GM12878 (cell line): Measurements from ENCODE around the gene SBF2. TPM values are rescaled to one million over a fixed set of nuclear protein-coding genes. Genes with fewer than 3 reads are reported as not detected.
"Not testable (repeated sequence)": the region's sequence is repeated elsewhere in the genome, so short reads cannot be mapped to it uniquely, and the experiment has no call there.

Source experiments
- ATAC-seq: fragments of 200-7000 bp; cut with Tn5 transposase; 3 replicates; pipeline ENCODE4 v1.9.1; 2020; ENCODE audit warnings: mild to moderate bottlenecking, moderate library complexity
- BruUV-seq: library from RNA; stranded (reverse); fragments of 400-500 nt; replicated peaks from 2 replicates; lab custom pipeline; 2021; lab: Mats Ljungman, UMichigan
- CTCF ChIA-PET: fragments of 300-600 bp; sonication (Branson Sonifier 250); formaldehyde crosslinking; extraction: SDS; loops from one replicate; lab custom pipeline; 2021; ENCODE audit warnings: inconsistent platforms; lab: Yijun Ruan, JAX
- POLR2A ChIA-PET: fragments of 350-600 bp; formaldehyde crosslinking; extraction: SDS; loops from one replicate; lab custom pipeline; 2021; ENCODE audit warnings: inconsistent platforms; lab: Charles Lee
- RAD21 ChIA-PET: fragments of 300-600 bp; sonication (Branson Sonifier 250); formaldehyde crosslinking; loops from one replicate; lab custom pipeline; 2023; ENCODE audit warnings: antibody characterized with exemption; ENCODE audit not compliant: unreplicated experiment; lab: Charles Lee
- SMC1A ChIA-PET: fragments of 300-600 bp; sonication (Branson Sonifier 250); formaldehyde crosslinking; loops from one replicate; lab custom pipeline; 2023; ENCODE audit not compliant: unreplicated experiment, uncharacterized antibody; lab: Charles Lee
- DNase-seq: peaks from one replicate; pipeline ENCODE4 v3.0.0-alpha.2; 2011; ENCODE audit warnings: low read depth, low spot score
- FAIRE-seq: peaks from 3 replicates; lab custom pipeline; 2011; peaks lifted over from hg19 to GRCh38; lab: Jason Lieb, UNC
- H2AFZ ChIP-seq: 2 replicates; pipeline ENCODE4 v1.6.0; 2011; ENCODE audit warnings: low read depth, low read length, control low read depth; ENCODE audit not compliant: control insufficient read depth
- H3K27ac ChIP-seq: 2 replicates; pipeline ENCODE4 v1.5.1; 2011; ENCODE audit warnings: control low read depth; ENCODE audit not compliant: control insufficient read depth, insufficient read depth
- H3K27me3 ChIP-seq, 2 experiments: replicated peaks in 1 of 2; 2 replicates each; pipeline versions ENCODE4 v1.6.0 to v1.6.1; 2011; ENCODE audit warnings: low read length in 1 of 2; ENCODE audit not compliant: control insufficient read depth in 2 of 2, insufficient read depth in 2 of 2
- H3K36me3 ChIP-seq, 2 experiments: 2 replicates each; pipeline ENCODE4 v1.5.1; 2011; ENCODE audit warnings: low read length in 1 of 2; ENCODE audit not compliant: control insufficient read depth in 2 of 2, insufficient read depth in 2 of 2
- H3K4me1 ChIP-seq: 2 replicates; pipeline ENCODE4 v1.6.1; 2011; ENCODE audit warnings: mild to moderate bottlenecking, low read length, moderate library complexity, mixed read lengths; ENCODE audit not compliant: control insufficient read depth, insufficient read depth
- H3K4me2 ChIP-seq: 2 replicates; pipeline ENCODE4 v1.6.0; 2011; ENCODE audit warnings: control low read depth; ENCODE audit not compliant: control insufficient read depth, insufficient read depth
- H3K4me3 ChIP-seq: fragments of 200-600 bp; sonication (generic); 2 replicates; pipeline ENCODE4 v1.5.1; 2016
- H3K79me2 ChIP-seq: 2 replicates; pipeline ENCODE4 v1.6.0; 2011; ENCODE audit warnings: low read length; ENCODE audit not compliant: control insufficient read depth, insufficient read depth
- H3K9ac ChIP-seq: 2 replicates; pipeline ENCODE4 v1.8.0; 2011; ENCODE audit warnings: low read length, control low read depth, mixed read lengths; ENCODE audit not compliant: control insufficient read depth, insufficient read depth
- H3K9me3 ChIP-seq: replicated peaks from 3 replicates; pipeline ENCODE4 v1.5.1; 2011; ENCODE audit warnings: mild to moderate bottlenecking, low read length; ENCODE audit not compliant: control insufficient read depth, insufficient read depth
- H4K20me1 ChIP-seq: 2 replicates; pipeline ENCODE4 v1.6.0; 2011; ENCODE audit not compliant: control insufficient read depth, insufficient read depth
- CBFB ChIP-seq: IDR thresholded peaks from 2 replicates; pipeline ENCODE4 v1.6.1; 2016; ENCODE audit warnings: antibody characterized with exemption, low read depth
- CBX3 ChIP-seq: fragments of 200-600 bp; sonication (generic); IDR thresholded peaks from 2 replicates; pipeline ENCODE4 v1.6.1; 2016; ENCODE audit warnings: low read depth, borderline replicate concordance
- CBX5 ChIP-seq: sonication (generic); IDR thresholded peaks from 2 replicates; pipeline ENCODE4 v1.6.1; 2016; ENCODE audit warnings: low read depth, moderate library complexity, mild to moderate bottlenecking, inconsistent platforms
- CREB1 ChIP-seq: IDR thresholded peaks from 2 replicates; pipeline ENCODE4 v1.6.1; 2012; ENCODE audit warnings: low read depth, mild to moderate bottlenecking, inconsistent platforms
- FOXK2 ChIP-seq: fragments of 450-650 bp; IDR thresholded peaks from 2 replicates; pipeline ENCODE4 v1.6.1; 2017; ENCODE audit warnings: mild to moderate bottlenecking, moderate library complexity
- HDGF ChIP-seq: fragments of 450-650 bp; IDR thresholded peaks from 2 replicates; pipeline ENCODE4 v1.6.1; 2016; ENCODE audit warnings: antibody characterized with exemption
- SMC3 ChIP-seq: IDR thresholded peaks from 2 replicates; pipeline ENCODE4 v1.6.1; 2011; ENCODE audit warnings: low read length, improper control_type of control experiment, borderline replicate concordance
- YY1 ChIP-seq: IDR thresholded peaks from 2 replicates; pipeline ENCODE4 v1.6.1; 2011; ENCODE audit warnings: low read depth, mild to moderate bottlenecking, low read length
- WGBS: methylation state at CpG from one replicate; pipeline ENCODE4 v1.1.6; 2016; ENCODE audit warnings: low lambda C conversion rate; ENCODE audit not compliant: insufficient replicate concordance, insufficient coverage; ENCODE audit errors: missing lambda C conversion rate; 5-methylcytosine and 5-hydroxymethylcytosine counted together
- in situ Hi-C: fragments of 300-500 bp; cut with MboI; formaldehyde crosslinking; loops from 9 replicates; pipeline ENCODE4 v1.14.3; 2018; ENCODE audit warnings: mixed read lengths
- intact Hi-C: fragments of 100-400 bp; cut with micrococcal nuclease; formaldehyde crosslinking; loops from one replicate; pipeline ENCODE4 v1.14.2; 2022; ENCODE audit not compliant: unreplicated experiment
- polyA plus RNA-seq, 11 experiments: library from polyadenylated mRNA; depleted of rRNA in 4 of 11; unstranded in 6 of 11; stranded (reverse) in 5 of 11; fragments of >200 nt; fragmentation: Nextera tagmentation in 4 of 11; fragmentation: Illumina TruSeq in 1 of 11; extraction: Ambion mirVana in 4 of 11; extraction: Trizol in 1 of 11; gene quantifications; 1 replicate in 1 of 11; 2 replicates in 10 of 11; pipeline versions ENCODE4 v1.2.1 to v1.2.3, GENCODE V29; 2011 to 2016; ENCODE audit warnings: inconsistent platforms in 2 of 11, missing spikeins in 2 of 11, low read depth in 1 of 11
- total RNA-seq, 4 experiments: library from RNA; depleted of rRNA in 3 of 4; stranded (reverse); fragments of >200 nt in 3 of 4; fragmentation: Illumina TruSeq in 1 of 4; extraction: Trizol in 1 of 4; gene quantifications; 2 replicates each; pipeline versions ENCODE4 v1.2.1 to v1.2.3, GENCODE V29; 2013 to 2021

Gene SBF2
- total and polyA plus RNA-seq, 10 of the 15 experiments (the other 5 are each of a cell fraction or from before 2014, with no cell fraction given), result 0.24 to 2.3 (median 1.1) TPM

- H3K79me2 ChIP-seq, result no peaks in the 10 kb centered on the region
- 25% methylated on average over 1 of the region's 1 CpG for WGBS
- H3K27me3 ChIP-seq, result no peaks in the 10 kb centered on the region
- FAIRE-seq (no peak), ATAC-seq (no peak), DNase-seq (no peak)
- H3K4me3 ChIP-seq, result no peak overlapping the region
- H4K20me1 ChIP-seq, result no peaks in the 10 kb centered on the region
- no peak overlapping the region for H3K4me2 ChIP-seq
- TF ChIP-seq FOXK2, result no peak
- no peak for TF ChIP-seq CBFB
- no peak for TF ChIP-seq CBX3
- no peak for TF ChIP-seq HDGF
- no peak for TF ChIP-seq YY1
- no peak for TF ChIP-seq SMC3
- TF ChIP-seq CREB1, result no peak
- no peak for TF ChIP-seq CBX5
- no peak overlapping the region for H3K9ac ChIP-seq
- no peaks in the 10 kb centered on the region; the same call in 2 of the 3 replicates for H3K9me3 ChIP-seq
- ChIA-PET RAD21 (no interaction called here), CTCF (interaction anchor here (0.7 to 1.7 kb wide), 2 partner anchors 22 to 25 kb away, joined by 4 to 5 read pairs; no protein-coding TSS in a partner anchor), POLR2A (interaction anchor here (0.6 to 0.7 kb wide), 2 partner anchors 20 to 1293 kb away, joined by 3 to 4 read pairs; no protein-coding TSS in a partner anchor), SMC1A (interaction anchor here (0.6 kb wide), 1 partner anchor 25 kb away, joined by 3 read pairs; no protein-coding TSS in a partner anchor)
- H2AFZ ChIP-seq, result no peak overlapping the region
- in situ Hi-C loops, result no loop called here
- H3K36me3 ChIP-seq, result no peaks in the 10 kb centered on the region
- H3K4me1 ChIP-seq, result no peaks in the 10 kb centered on the region
- BruUV-seq, result no TSS peak
- H3K27ac ChIP-seq, result no peak overlapping the region
- intact Hi-C loops, result no loop called here
Observed at GRCh38 chr11:10232756-10233155, 61.3 kb downstream of the SBF2 start.

GRCh38 chr11:10231803-10232202, 62.2 kb downstream of the SBF2 start:
- POLR2A ChIA-PET, in situ Hi-C loops, H3K79me2 ChIP-seq, H3K27me3 ChIP-seq, H3K27ac ChIP-seq, ATAC-seq, H3K36me3 ChIP-seq, SMC1A ChIA-PET, DNase-seq, H2AFZ ChIP-seq, H3K4me3 ChIP-seq, intact Hi-C loops, H3K4me1 ChIP-seq, BruUV-seq, H3K4me2 ChIP-seq, FAIRE-seq, H4K20me1 ChIP-seq, CTCF ChIA-PET, H3K9me3 ChIP-seq, RAD21 ChIA-PET, H3K9ac ChIP-seq: not testable (repeated sequence)
- WGBS, result 73% methylated on average over 13 of the region's 13 CpGs
